ENCODE measurements around the gene NLRP4. TPM values are rescaled to one million over a fixed set of nuclear protein-coding genes. Genes with fewer than 3 reads are reported as not detected.

The NLRP4 gene, protein sequence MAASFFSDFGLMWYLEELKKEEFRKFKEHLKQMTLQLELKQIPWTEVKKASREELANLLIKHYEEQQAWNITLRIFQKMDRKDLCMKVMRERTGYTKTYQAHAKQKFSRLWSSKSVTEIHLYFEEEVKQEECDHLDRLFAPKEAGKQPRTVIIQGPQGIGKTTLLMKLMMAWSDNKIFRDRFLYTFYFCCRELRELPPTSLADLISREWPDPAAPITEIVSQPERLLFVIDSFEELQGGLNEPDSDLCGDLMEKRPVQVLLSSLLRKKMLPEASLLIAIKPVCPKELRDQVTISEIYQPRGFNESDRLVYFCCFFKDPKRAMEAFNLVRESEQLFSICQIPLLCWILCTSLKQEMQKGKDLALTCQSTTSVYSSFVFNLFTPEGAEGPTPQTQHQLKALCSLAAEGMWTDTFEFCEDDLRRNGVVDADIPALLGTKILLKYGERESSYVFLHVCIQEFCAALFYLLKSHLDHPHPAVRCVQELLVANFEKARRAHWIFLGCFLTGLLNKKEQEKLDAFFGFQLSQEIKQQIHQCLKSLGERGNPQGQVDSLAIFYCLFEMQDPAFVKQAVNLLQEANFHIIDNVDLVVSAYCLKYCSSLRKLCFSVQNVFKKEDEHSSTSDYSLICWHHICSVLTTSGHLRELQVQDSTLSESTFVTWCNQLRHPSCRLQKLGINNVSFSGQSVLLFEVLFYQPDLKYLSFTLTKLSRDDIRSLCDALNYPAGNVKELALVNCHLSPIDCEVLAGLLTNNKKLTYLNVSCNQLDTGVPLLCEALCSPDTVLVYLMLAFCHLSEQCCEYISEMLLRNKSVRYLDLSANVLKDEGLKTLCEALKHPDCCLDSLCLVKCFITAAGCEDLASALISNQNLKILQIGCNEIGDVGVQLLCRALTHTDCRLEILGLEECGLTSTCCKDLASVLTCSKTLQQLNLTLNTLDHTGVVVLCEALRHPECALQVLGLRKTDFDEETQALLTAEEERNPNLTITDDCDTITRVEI
- polyA plus RNA-seq (2012; ENCODE audit: missing spikeins) = 2.1 TPM

DNA sequence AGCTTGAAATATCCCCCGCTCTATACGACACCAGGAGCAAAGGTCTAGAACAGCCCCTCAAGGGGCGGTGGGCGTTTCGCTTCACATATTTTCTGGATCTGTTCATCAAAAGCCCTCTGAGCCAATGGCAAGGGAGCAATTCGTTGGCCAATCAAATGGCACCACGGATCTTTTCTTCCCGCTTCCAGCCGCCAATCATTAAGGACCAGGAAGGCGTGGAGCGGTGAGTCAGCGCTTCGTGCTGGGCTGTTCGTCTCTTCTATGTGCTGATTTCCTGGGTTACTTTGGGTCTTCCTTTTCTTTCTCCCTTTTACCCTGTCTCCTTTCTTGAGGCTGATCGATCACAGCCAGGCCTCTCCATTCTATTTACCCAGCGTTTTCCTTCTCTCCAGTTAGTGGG, at the start of gene NLRP4:
NLRP4 (plus strand) TSS at position 201 of the 400 bp plus-strand sequence. CDS start 15,541 bp downstream, outside the sequence.
- TF ChIP-seq POLR2A (IDR thresholded peaks at IDR 0.05; ENCODE audit: low read depth, low read length) (no peak), TAF1 (IDR thresholded peaks at IDR 0.05; ENCODE audit: borderline replicate concordance, low read depth, low read length) (no peak), POLR2AphosphoS5 (IDR thresholded peaks at IDR 0.05; ENCODE audit: low read depth, low read length) (no peak)

DNA sequence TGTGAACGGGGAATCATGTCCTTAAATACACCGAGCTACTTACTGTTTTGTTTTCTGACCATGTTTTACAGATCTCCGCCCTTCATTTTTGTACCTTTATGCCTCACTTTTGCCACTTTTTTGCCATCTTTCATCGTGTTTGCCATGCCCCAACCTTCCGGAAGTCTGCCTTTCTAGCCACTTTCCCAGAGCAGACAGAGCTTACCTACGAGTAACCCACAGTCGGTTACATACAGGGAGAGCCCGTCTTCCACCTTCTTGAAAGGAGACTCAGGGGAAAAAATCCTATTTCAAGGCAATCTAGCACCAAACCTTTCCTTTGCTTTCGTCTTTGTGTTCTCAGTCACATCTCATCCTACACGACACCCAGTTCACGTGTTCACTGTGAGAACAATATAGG, 41.3 kb upstream of the NLRP4 start:
- DNase-seq (ENCODE audit: insufficient read length) = no peak
- TF ChIP-seq POLR2AphosphoS5 (IDR thresholded peaks at IDR 0.05; ENCODE audit: low read depth, low read length) = no peak
- TF ChIP-seq TAF1 (IDR thresholded peaks at IDR 0.05; ENCODE audit: borderline replicate concordance, low read depth, low read length) = no peak
- TF ChIP-seq POLR2A (IDR thresholded peaks at IDR 0.05; ENCODE audit: low read depth, low read length) = no peak
- no peak for FAIRE-seq

More for the DNA sequence above, at the start of gene NLRP4:
- DNase-seq (ENCODE audit: insufficient read length) = no peak
- FAIRE-seq = no peak

DNA sequence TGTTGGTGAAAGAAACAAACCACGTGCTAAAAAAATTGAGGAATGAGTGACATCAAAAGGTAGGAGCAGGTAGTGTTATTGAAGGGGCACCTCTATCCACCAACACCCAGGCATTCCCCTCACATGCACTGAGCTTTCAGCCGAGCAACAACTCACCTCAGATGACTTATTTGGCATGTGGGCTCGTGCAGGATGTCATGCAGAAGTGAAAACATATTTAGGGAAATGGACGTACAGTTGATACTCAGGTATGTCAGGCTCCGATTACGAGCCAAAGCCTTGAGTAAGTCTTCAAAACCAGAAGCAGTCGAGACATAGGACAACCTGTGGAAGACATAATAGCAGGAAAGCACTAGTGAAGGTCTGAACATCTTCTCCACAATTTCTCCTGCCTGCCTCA, 34.9 kb upstream of the NLRP4 start:
- DNase-seq (ENCODE audit: insufficient read length) (no peak), FAIRE-seq (no peak)
- no peak for TF ChIP-seq POLR2AphosphoS5 (IDR thresholded peaks at IDR 0.05; ENCODE audit: low read depth, low read length)
- TF ChIP-seq TAF1 (IDR thresholded peaks at IDR 0.05; ENCODE audit: borderline replicate concordance, low read depth, low read length) = no peak
- TF ChIP-seq POLR2A (IDR thresholded peaks at IDR 0.05; ENCODE audit: low read depth, low read length) = no peak

DNA sequence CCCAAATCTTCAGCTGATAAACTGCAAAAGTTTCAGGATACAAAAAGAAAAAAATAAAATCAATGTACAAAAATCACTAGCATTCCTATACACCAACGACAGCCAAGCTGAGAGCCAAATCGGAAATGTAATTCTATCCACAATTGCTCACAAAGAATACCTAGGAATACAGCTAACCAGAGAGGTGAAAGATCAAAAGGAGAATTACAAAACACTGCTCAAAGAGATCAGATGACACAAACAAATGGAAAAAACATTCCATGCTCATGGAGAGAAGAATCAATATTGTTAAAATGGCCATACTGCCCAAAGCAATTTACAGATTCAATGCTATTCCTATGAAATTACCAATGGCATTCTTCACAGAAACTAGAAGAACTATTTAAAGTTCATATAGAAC, 34.1 kb upstream of the NLRP4 start:
- TF ChIP-seq TAF1 (IDR thresholded peaks at IDR 0.05; ENCODE audit: borderline replicate concordance, low read depth, low read length) (no peak), POLR2A (IDR thresholded peaks at IDR 0.05; ENCODE audit: low read depth, low read length) (no peak), POLR2AphosphoS5 (IDR thresholded peaks at IDR 0.05; ENCODE audit: low read depth, low read length) (no peak)
- FAIRE-seq = no peak
- DNase-seq (ENCODE audit: insufficient read length) = no peak

DNA sequence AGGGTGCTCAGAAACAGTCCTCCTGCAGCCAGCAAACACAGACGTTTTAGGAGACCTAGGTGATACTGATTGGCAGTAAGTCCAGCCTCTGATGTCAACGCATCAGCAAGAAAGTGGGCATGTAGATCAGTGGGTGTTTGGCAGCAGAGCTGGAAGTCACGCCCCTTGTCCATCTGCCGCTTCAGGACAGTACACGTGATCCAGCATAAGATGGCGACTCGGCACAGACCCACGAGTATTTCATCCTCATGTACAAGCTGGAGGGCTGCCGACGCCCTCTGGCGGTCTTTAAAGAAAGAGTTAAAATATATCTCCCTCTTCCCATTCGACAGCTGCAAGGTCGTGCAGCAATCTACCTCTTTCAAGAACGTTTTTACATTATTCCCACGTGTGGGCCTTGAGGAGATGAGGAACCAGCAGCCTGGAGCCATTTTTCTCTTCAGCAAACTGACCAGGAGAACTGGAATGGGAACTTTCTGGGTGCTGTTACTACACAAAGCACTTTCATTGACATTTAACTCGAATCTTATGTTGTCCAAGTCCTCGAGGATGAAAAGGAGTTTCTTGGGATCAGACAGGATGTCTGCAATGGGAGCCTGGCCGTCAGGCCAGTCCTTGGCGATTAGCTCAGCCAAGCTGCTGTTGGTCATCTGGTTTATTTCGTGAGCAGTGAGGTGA, 26.8 kb upstream of the NLRP4 start:
- no peak for TF ChIP-seq POLR2A (IDR thresholded peaks at IDR 0.05; ENCODE audit: low read depth, low read length)
- TF ChIP-seq POLR2AphosphoS5 (IDR thresholded peaks at IDR 0.05; ENCODE audit: low read depth, low read length) = no peak
- no peak for TF ChIP-seq TAF1 (IDR thresholded peaks at IDR 0.05; ENCODE audit: borderline replicate concordance, low read depth, low read length)
- FAIRE-seq (no peak), DNase-seq (ENCODE audit: insufficient read length) (peak; percentile 24)

DNA sequence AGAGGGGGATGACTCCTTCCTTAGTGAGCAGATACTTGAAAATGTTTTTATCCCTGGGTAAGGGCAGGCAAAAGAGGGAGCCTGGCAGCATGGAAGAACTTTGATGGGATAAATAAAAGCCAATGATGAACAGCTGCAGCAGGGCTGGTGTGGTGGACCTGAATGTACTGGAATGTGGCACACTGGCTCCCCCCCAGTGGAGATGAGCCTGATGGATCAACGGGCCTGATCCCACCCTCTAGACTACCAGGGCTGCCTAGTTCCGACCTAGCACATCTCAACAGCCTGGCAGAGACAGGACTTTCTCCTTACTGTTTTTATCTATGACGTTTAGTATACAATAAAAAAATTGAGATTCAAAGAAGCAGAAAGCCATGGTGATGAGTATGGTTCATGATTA, 25.0 kb upstream of the NLRP4 start:
- FAIRE-seq (no peak), DNase-seq (ENCODE audit: insufficient read length) (no peak)
- TF ChIP-seq TAF1 (IDR thresholded peaks at IDR 0.05; ENCODE audit: borderline replicate concordance, low read depth, low read length) = no peak
- TF ChIP-seq POLR2A (IDR thresholded peaks at IDR 0.05; ENCODE audit: low read depth, low read length) = no peak
- TF ChIP-seq POLR2AphosphoS5 (IDR thresholded peaks at IDR 0.05; ENCODE audit: low read depth, low read length) = no peak

GRCh38 chr19:55812449-55812848, 23.9 kb upstream of the NLRP4 start:
- FAIRE-seq (no peak), DNase-seq (ENCODE audit: insufficient read length) (no peak)
- TF ChIP-seq TAF1 (IDR thresholded peaks at IDR 0.05; ENCODE audit: borderline replicate concordance, low read depth, low read length) (no peak), POLR2AphosphoS5 (IDR thresholded peaks at IDR 0.05; ENCODE audit: low read depth, low read length) (no peak), POLR2A (IDR thresholded peaks at IDR 0.05; ENCODE audit: low read depth, low read length) (no peak)

DNA sequence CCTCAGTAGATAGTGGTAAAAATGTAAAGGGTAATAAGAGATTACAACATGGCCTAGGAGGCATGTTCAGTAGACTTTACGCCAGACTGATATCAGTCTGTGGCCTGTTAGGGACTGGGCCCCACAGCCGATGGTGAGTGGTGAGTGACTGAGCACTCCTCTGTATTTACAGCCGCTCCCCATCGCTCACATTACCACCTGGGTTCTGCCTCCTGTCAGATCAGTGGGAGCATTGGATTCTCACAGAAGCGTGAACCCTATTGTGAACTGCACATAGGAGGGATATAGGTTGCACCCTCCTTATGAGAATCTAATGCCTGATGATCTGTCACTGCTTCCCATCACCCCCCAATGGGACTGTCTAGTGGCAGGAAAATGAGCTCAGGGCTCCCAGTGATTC, 22.4 kb upstream of the NLRP4 start:
- FAIRE-seq = no peak
- TF ChIP-seq TAF1 (IDR thresholded peaks at IDR 0.05; ENCODE audit: borderline replicate concordance, low read depth, low read length) (no peak), POLR2AphosphoS5 (IDR thresholded peaks at IDR 0.05; ENCODE audit: low read depth, low read length) (no peak), POLR2A (IDR thresholded peaks at IDR 0.05; ENCODE audit: low read depth, low read length) (no peak)
- no peak for DNase-seq (ENCODE audit: insufficient read length)

DNA sequence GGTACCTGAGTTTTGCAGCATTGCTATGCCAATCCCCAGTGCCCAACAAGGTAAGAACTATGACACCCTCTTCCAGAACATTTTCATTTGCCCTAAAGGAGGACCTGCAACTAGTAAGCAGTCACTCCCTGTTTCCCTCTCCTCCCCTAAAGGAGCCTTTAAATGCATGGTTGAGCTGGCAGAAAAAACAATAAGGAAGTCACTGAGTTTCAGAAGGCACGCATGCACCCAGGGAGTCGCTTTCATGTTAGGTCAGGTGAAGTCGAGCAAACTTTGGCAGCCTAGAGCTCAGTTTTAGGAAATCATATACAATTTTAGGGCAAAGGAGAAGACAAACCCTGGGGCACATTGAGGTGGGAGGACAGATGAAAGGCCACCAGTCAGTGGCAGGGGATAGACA, 16.3 kb upstream of the NLRP4 start:
- TF ChIP-seq POLR2A (IDR thresholded peaks at IDR 0.05; ENCODE audit: low read depth, low read length) (no peak), TAF1 (IDR thresholded peaks at IDR 0.05; ENCODE audit: borderline replicate concordance, low read depth, low read length) (no peak), POLR2AphosphoS5 (IDR thresholded peaks at IDR 0.05; ENCODE audit: low read depth, low read length) (no peak)
- FAIRE-seq = no peak
- DNase-seq (ENCODE audit: insufficient read length) = no peak

DNA sequence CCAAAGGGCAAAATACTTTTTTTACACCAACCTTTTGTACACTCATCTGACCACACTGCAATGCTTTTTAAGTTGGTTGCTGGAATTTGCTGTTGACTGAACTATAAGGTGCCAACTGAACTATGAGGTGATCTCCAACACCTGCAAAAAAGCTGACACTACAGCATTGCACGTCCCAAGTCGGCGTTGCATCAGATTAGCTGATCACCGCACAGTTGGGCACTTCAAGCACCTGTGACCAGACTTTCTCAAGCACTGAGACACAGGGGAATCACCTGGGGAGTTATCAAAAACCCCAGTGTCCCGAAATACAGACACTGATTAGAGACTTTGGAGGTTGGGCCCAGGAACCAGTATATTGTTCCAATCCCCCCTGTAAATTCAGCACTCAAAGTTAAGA, 5.7 kb upstream of the NLRP4 start:
- DNase-seq (ENCODE audit: insufficient read length) (no peak), FAIRE-seq (no peak)
- no peak for TF ChIP-seq POLR2A (IDR thresholded peaks at IDR 0.05; ENCODE audit: low read depth, low read length)
- no peak for TF ChIP-seq TAF1 (IDR thresholded peaks at IDR 0.05; ENCODE audit: borderline replicate concordance, low read depth, low read length)
- TF ChIP-seq POLR2AphosphoS5 (IDR thresholded peaks at IDR 0.05; ENCODE audit: low read depth, low read length) = no peak

GRCh38 chr19:55831846-55832245, 4.5 kb upstream of the NLRP4 start, which contains the start of gene NLRP11:
Gene NLRP11, minus strand, starts transcription at chr19:55831999. Its CDS starts 13,825 bp downstream, at chr19:55818174.
- FAIRE-seq (no peak), DNase-seq (ENCODE audit: insufficient read length) (no peak)
- TF ChIP-seq POLR2AphosphoS5 (IDR thresholded peaks at IDR 0.05; ENCODE audit: low read depth, low read length) (no peak), TAF1 (IDR thresholded peaks at IDR 0.05; ENCODE audit: borderline replicate concordance, low read depth, low read length) (no peak), POLR2A (IDR thresholded peaks at IDR 0.05; ENCODE audit: low read depth, low read length) (no peak)
